HCT116 (cell line): ENCODE measurements around the gene GABRQ. TPM values are rescaled to one million over a fixed set of nuclear protein-coding genes. Genes with fewer than 3 reads are reported as not detected.
"Not testable (repeated sequence)": the region's sequence is repeated elsewhere in the genome, so short reads cannot be mapped to it uniquely, and the experiment has no call there.

ENCODE experiments used
- ATAC-seq: fragments of 200-7000 bp; cut with Tn5 transposase; 2 replicates; pipeline ENCODE4 v1.9.1; 2020; ENCODE audit warnings: mild to moderate bottlenecking, moderate library complexity
- BruUV-seq: library from RNA; stranded (reverse); fragments of 400-500 nt; replicated peaks from 2 replicates; lab custom pipeline; 2021; lab: Mats Ljungman, UMichigan
- CTCF ChIA-PET: fragments of 300-600 bp; sonication (Branson Sonifier 250); formaldehyde crosslinking; loops from one replicate; lab custom pipeline; 2021; ENCODE audit warnings: antibody characterized with exemption; lab: Charles Lee
- POLR2A ChIA-PET: fragments of 300-600, 350-600 bp; sonication (Branson Sonifier 250); formaldehyde crosslinking; loops from one replicate; lab custom pipeline; 2021; ENCODE audit warnings: antibody characterized with exemption; lab: Charles Lee
- RAD21 ChIA-PET, 2 experiments: fragments of 300-600 bp; sonication (Branson Sonifier 250); formaldehyde crosslinking; loops; one replicate each; lab custom pipeline; 2023; ENCODE audit warnings: low total read pairs in 2 of 2; ENCODE audit not compliant: uncharacterized antibody in 2 of 2, unreplicated experiment in 2 of 2, low non-redundant PET in 1 of 2; lab: Charles Lee
- DNase-seq: peaks from one replicate; pipeline ENCODE4 v3.0.0-alpha.2; 2010; ENCODE audit warnings: low read depth, low spot score
- H2AFZ ChIP-seq: fragments of 200-600 bp; shearing (Covaris generic), sonication (generic); 2 replicates; pipeline ENCODE4 v1.6.1; 2017; ENCODE audit warnings: low read depth, mixed run types, mixed read lengths, antibody characterized with exemption, low read length; ENCODE audit not compliant: poor library complexity, severe bottlenecking
- H3K27ac ChIP-seq: 2 replicates; pipeline ENCODE4 v1.5.1; 2012; ENCODE audit warnings: low read depth, low read length
- H3K27me3 ChIP-seq: fragments of 200-600 bp; sonication (generic); 2 replicates; pipeline ENCODE4 v1.6.1; 2016; ENCODE audit warnings: mixed run types, low read length, mixed read lengths; ENCODE audit not compliant: insufficient read depth
- H3K36me3 ChIP-seq, 2 experiments: fragments of 200-500 bp in 1 of 2; fragments of 200-600 bp in 1 of 2; sonication (Bioruptor generic) in 1 of 2; sonication (generic) in 1 of 2; 2 replicates each; pipeline versions ENCODE4 v1.5.1 to v1.6.1; 2014 to 2016; ENCODE audit warnings: low read length in 2 of 2, inconsistent platforms in 1 of 2, mixed read lengths in 1 of 2, mixed run types in 1 of 2; ENCODE audit not compliant: insufficient read depth in 2 of 2, control insufficient read depth in 1 of 2
- H3K4me1 ChIP-seq, 2 experiments: fragments of 200-600 bp in 1 of 2; sonication (generic) in 1 of 2; 2 replicates each; pipeline versions ENCODE4 v1.5.1 to v1.6.1; 2012 to 2017; ENCODE audit warnings: low read length in 2 of 2, inconsistent platforms in 1 of 2, mild to moderate bottlenecking in 1 of 2, mixed read lengths in 1 of 2, mixed run types in 1 of 2, moderate library complexity in 1 of 2; ENCODE audit not compliant: insufficient read depth in 2 of 2, control insufficient read depth in 1 of 2
- H3K4me2 ChIP-seq: fragments of 200-600 bp; sonication (generic); 2 replicates; pipeline ENCODE4 v1.6.1; 2017; ENCODE audit warnings: mixed run types, low read length, mixed read lengths
- H3K4me3 ChIP-seq, 2 experiments: fragments of 200-600 bp in 1 of 2; sonication (generic) in 1 of 2; replicated peaks in 1 of 2; 2 replicates each; pipeline ENCODE4 v1.5.1; 2011 to 2016; ENCODE audit warnings: low read length in 2 of 2, control low read depth in 1 of 2, low read depth in 1 of 2, mild to moderate bottlenecking in 1 of 2, mixed read lengths in 1 of 2, mixed run types in 1 of 2
- H3K79me2 ChIP-seq: fragments of 200-600 bp; sonication (generic); 2 replicates; pipeline ENCODE4 v1.6.1; 2017; ENCODE audit warnings: mild to moderate bottlenecking, mixed run types, low read length, moderate library complexity, mixed read lengths; ENCODE audit not compliant: insufficient read depth
- H3K9ac ChIP-seq: fragments of 200-600 bp; sonication (generic); 2 replicates; pipeline ENCODE4 v1.6.1; 2016; ENCODE audit warnings: low read length, mixed read lengths
- H3K9me2 ChIP-seq: fragments of 200-600 bp; sonication (generic), shearing (Covaris generic); 2 replicates; pipeline ENCODE4 v1.6.1; 2017; ENCODE audit warnings: mixed run types, mild to moderate bottlenecking, moderate library complexity; ENCODE audit not compliant: insufficient read depth
- H3K9me3 ChIP-seq, 2 experiments: fragments of 200-500 bp in 1 of 2; fragments of 200-600 bp in 1 of 2; sonication (Bioruptor generic) in 1 of 2; sonication (generic) in 1 of 2; 2 replicates each; pipeline ENCODE4 v1.6.1; 2014 to 2017; ENCODE audit warnings: low read length in 2 of 2, mixed read lengths in 2 of 2, inconsistent platforms in 1 of 2, low read depth in 1 of 2, mild to moderate bottlenecking in 1 of 2, mixed run types in 1 of 2, moderate library complexity in 1 of 2; ENCODE audit not compliant: control insufficient read depth in 1 of 2, insufficient read depth in 1 of 2
- H4K20me1 ChIP-seq: fragments of 200-600 bp; sonication (generic), shearing (Covaris generic); 2 replicates; pipeline ENCODE4 v1.6.1; 2017; ENCODE audit warnings: mixed run types, mild to moderate bottlenecking, moderate library complexity; ENCODE audit not compliant: insufficient read depth
- intact Hi-C: fragments of 100-400 bp; cut with micrococcal nuclease; formaldehyde crosslinking; loops from 2 replicates; pipeline ENCODE4 v1.10.0; 2022
- total RNA-seq: library from RNA; stranded (reverse); gene quantifications from one replicate; pipeline ENCODE4 v1.2.1, GENCODE V29; 2021; ENCODE audit not compliant: unreplicated experiment

The GABRQ gene
- total RNA-seq, 1 experiment from 2014 or later = 4.2 TPM

GRCh38 chrX:152681012-152681411, 43.3 kb downstream of the GABRQ start:
- RAD21 ChIA-PET, H3K36me3 ChIP-seq, intact Hi-C loops, POLR2A ChIA-PET, BruUV-seq, H3K27me3 ChIP-seq, H3K4me1 ChIP-seq, H4K20me1 ChIP-seq, H3K4me2 ChIP-seq, H2AFZ ChIP-seq, DNase-seq, H3K4me3 ChIP-seq, H3K9me2 ChIP-seq, CTCF ChIA-PET, H3K27ac ChIP-seq, H3K9me3 ChIP-seq, H3K79me2 ChIP-seq, H3K9ac ChIP-seq: not testable (repeated sequence)
- peak; percentile 98 for ATAC-seq

- H3K36me3 ChIP-seq, H3K4me1 ChIP-seq, CTCF ChIA-PET, H3K9me3 ChIP-seq, POLR2A ChIA-PET, H3K79me2 ChIP-seq, H3K4me2 ChIP-seq, RAD21 ChIA-PET, BruUV-seq, intact Hi-C loops, DNase-seq, H2AFZ ChIP-seq, H3K27ac ChIP-seq, H3K9me2 ChIP-seq, H3K9ac ChIP-seq, H3K27me3 ChIP-seq, H4K20me1 ChIP-seq: not testable (repeated sequence)
- H3K4me3 ChIP-seq = peak within 1 kb of the TSS; percentile 30 to 37; a peak in 3 of 4 replicates
- ATAC-seq = peak; percentile 91
Measured at GRCh38 chrX:152697952-152698931, 60.5 kb downstream of the GABRQ start, which contains the start of gene MAGEA3. MAGEA3 (plus strand) TSS chrX:152698794; CDS start chrX:152700833, 2,039 bp downstream.

- H3K4me1 ChIP-seq, H3K9me2 ChIP-seq, H2AFZ ChIP-seq, H3K79me2 ChIP-seq, H3K4me2 ChIP-seq, ATAC-seq, H3K27ac ChIP-seq, H3K9me3 ChIP-seq, DNase-seq, intact Hi-C loops, CTCF ChIA-PET, H4K20me1 ChIP-seq, H3K4me3 ChIP-seq, H3K27me3 ChIP-seq, H3K9ac ChIP-seq, POLR2A ChIA-PET, H3K36me3 ChIP-seq, BruUV-seq, RAD21 ChIA-PET: not testable (repeated sequence)
Measured at GRCh38 chrX:152700390-152700789, 62.7 kb downstream of the GABRQ start.

- H3K9ac ChIP-seq, H3K27ac ChIP-seq, H3K4me1 ChIP-seq, H3K36me3 ChIP-seq, H3K4me3 ChIP-seq, H3K9me3 ChIP-seq, H3K79me2 ChIP-seq, CTCF ChIA-PET, H3K4me2 ChIP-seq, intact Hi-C loops, RAD21 ChIA-PET, BruUV-seq, H2AFZ ChIP-seq, DNase-seq, ATAC-seq, H4K20me1 ChIP-seq, POLR2A ChIA-PET, H3K9me2 ChIP-seq, H3K27me3 ChIP-seq: not testable (repeated sequence)
Measured at GRCh38 chrX:152706500-152706899, 68.8 kb downstream of the GABRQ start.
